T-helper 17 cell (primary cell): ENCODE results near the gene PYGM. TPM values are rescaled to one million over a fixed set of nuclear protein-coding genes. Genes with fewer than 3 reads are reported as not detected.

Experiments used
- ATAC-seq: fragments of 150-1000 bp; cut with Tn5 transposase; 2 replicates; pipeline ENCODE4 v1.10.0; 2021; ENCODE audit warnings: mild to moderate bottlenecking, moderate library complexity
- DNase-seq, 3 donors: peaks; one replicate each; pipeline versions ENCODE4 v3.0.0 to v3.0.0-alpha.2; 2020 to 2021
- H3K9me3 ChIP-seq: one replicate; pipeline ENCODE4 v1.7.0; 2013; ENCODE audit warnings: low read length, mild to moderate bottlenecking; ENCODE audit not compliant: control insufficient read depth, poor library complexity, severe bottlenecking
- H3K27ac Mint-ChIP-seq: one replicate; pipeline ENCODE4 v1.8.0; 2022; ENCODE audit warnings: mild to moderate bottlenecking, moderate library complexity, mixed read lengths
- H3K27me3 Mint-ChIP-seq: one replicate; pipeline ENCODE4 v1.8.0; 2022; ENCODE audit warnings: mixed read lengths
- H3K36me3 Mint-ChIP-seq: one replicate; pipeline ENCODE4 v1.8.0; 2022; ENCODE audit warnings: low read depth, mixed read lengths
- H3K4me1 Mint-ChIP-seq: one replicate; pipeline ENCODE4 v1.8.0; 2022; ENCODE audit warnings: mild to moderate bottlenecking, mixed read lengths
- H3K4me3 Mint-ChIP-seq: one replicate; pipeline ENCODE4 v1.8.0; 2022; ENCODE audit warnings: mild to moderate bottlenecking, moderate library complexity, mixed read lengths
- total RNA-seq, 4 donors: library from RNA in 2 of 4; stranded (reverse) in 2 of 4; gene quantifications; one replicate each; pipeline ENCODE4 v1.2.3 and lab custom pipeline; 2022 to 2026

PYGM gene
- total RNA-seq, 2 donors from 2014 or later, result 11.8 to 27.1 TPM

DNA sequence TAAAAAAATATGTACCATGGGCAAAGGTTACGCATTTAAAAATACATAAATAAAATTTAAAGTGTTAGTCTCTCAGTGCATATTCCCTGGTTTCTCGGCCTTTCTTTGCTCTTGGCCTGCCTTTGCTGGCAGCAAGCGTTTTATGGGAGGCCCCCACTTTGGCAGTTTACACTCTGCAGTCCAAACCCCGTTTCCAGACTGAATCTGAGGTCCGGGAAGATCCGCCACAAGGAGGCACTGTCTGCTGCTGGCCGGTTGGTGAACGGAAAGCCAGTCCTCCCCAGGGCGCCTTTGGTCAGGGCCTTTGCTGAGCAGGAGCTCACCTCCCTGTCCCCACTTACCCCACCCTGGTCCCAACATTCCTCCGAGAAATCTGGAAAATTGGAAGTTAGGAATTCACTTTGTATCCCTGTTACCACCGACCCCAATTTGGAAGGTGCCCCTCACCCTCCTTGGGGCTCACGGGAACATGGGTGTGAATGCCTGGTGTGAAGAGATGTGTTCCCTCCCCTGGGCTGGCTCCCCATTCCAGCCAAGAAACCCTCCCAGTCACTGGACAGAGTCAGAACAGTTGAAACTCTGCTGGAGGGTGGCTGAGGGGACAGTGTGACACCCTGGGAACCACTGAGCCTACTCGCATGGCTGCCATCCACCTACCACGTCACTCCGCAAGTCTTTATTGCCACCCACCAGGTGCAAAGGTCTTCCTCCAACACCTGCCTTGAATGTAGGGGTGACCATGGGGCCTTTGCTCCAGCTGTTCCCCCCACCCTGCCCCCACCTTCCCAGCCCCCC, 27.9 kb upstream of the PYGM start:
- Mint-ChIP-seq H3K4me3 (no peak overlapping the region), H3K36me3 (no peaks in the 10 kb centered on the region), H3K27ac (no peak overlapping the region), H3K4me1 (peaks cover 7% of the 10 kb centered on the region), H3K27me3 (no peaks in the 10 kb centered on the region)
- DNase-seq, result peak in 2 of 3 donors; percentile 33 to 55
- ATAC-seq, result peak; percentile 84
- no peaks in the 10 kb centered on the region for H3K9me3 ChIP-seq

DNA sequence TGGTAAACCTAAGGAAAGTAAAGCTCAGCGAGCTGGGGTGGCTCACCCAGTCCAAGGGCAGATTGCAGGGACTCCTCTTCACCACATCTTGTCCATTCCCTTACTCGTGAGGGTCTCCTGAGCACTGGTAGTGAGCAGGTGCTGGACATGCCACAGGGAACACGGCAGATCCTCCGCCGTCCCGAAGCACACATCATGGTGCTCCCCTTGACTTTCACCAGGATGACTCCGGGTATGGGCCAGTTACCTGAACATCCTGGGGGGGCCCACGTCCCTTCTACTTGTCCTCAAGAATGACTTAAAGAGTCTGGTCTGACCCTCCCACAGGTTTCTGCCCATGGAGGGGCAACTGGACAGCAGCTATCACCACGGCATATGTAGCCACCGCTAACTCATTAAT, 26.5 kb upstream of the PYGM start:
- H3K36me3 Mint-ChIP-seq, result no peaks in the 10 kb centered on the region
- H3K4me3 Mint-ChIP-seq, result no peak overlapping the region
- H3K27me3 Mint-ChIP-seq, result no peaks in the 10 kb centered on the region
- ATAC-seq (no peak), DNase-seq (no peak)
- H3K27ac Mint-ChIP-seq, result peak overlapping the region; percentile 34
- no peaks in the 10 kb centered on the region for H3K9me3 ChIP-seq
- H3K4me1 Mint-ChIP-seq, result peaks cover 7% of the 10 kb centered on the region

DNA sequence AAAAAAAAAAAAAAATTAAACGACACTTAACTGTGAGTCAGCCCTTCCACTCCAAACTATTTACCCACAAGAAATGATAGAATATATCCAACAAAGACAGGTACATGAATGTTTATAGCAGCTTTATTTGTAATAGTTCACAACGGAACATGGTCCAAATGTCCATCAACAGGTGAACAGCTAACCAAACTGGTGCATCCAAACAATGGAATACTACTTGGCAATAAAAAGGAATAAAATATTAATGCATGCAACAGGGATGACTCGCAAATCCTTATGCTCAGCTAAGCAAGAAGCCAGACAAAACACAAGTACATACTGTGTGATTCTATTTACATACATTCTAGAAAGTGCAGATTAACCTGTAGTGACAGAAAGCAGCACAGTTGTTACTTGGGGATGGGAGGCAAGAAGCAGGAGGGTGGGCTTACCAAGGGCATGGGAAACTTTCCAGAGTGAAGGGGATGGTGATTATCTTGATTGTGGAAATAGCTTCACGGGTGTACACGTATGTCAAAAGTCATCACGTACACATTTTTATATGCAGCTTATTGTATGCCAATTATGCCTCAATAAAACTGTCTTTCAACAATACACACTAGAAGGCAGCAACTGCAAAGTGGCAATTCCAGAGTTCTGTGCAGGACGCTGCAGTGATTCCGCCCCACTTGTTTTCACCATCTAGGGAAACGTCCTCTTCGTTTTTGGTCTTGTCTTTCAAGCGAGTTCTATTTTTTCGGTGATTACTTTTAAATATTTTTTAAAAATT, 25.2 kb upstream of the PYGM start:
- H3K4me1 Mint-ChIP-seq, result peaks cover 17% of the 10 kb centered on the region
- no peaks in the 10 kb centered on the region for H3K9me3 ChIP-seq
- no peaks in the 10 kb centered on the region for H3K27me3 Mint-ChIP-seq
- H3K36me3 Mint-ChIP-seq, result no peaks in the 10 kb centered on the region
- peak overlapping the region; percentile 32 for H3K27ac Mint-ChIP-seq
- ATAC-seq (no peak), DNase-seq (no peak)
- H3K4me3 Mint-ChIP-seq, result no peak overlapping the region

DNA sequence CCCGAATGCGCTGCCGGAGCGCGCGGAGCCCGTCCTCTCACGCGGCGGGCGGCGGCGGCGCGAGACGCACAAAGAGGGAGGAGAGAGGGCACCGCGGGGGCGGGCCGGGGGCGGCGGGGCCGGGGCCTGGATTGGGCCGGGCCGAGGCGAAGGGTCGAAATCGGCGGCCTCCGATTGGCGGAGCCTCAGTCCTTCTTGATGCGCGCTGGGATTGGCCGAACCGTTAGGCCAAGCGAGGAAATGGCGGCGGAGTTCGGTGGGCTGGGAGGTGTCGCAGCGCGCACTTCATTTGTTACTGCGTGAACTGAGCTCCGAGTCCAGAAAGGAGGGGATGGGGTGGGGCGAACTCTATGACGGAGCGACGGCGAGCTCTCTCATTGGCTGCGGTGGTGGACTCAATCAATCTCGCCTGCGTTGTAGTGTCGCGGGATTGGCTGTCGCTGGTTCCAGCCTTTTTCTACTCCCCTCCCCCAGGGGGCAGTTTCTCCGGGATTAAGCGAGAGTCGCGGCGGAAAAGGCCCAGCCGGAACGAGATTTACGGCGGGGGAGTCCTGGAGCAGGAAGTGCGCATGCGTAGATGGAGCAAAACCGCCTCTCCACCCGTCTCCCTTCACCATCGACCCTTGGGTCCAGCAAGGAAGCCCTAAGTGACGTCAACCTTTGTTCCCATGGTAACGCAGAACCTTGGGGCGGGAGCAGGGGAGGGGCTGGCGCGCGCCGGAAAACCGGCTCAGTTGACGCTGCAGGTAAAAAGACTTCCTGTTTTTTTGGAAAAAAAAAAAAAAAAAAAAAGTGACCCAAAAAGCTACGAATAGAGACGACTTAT, 18.9 kb upstream of the PYGM start, which contains the start of gene SF1:
Gene SF1 (minus strand): TSS at position 70 of the 826 bp plus-strand sequence. CDS start 150 bp downstream, outside the sequence.
- H3K4me3 Mint-ChIP-seq, result peak within 1 kb of the TSS; percentile 92
- DNase-seq, result peak; percentile 95 to 99 (median 96)
- peak within 1 kb of the TSS; percentile 100 for H3K27ac Mint-ChIP-seq
- no peaks in the 10 kb centered on the region for H3K9me3 ChIP-seq
- no peaks in the 10 kb centered on the region for H3K27me3 Mint-ChIP-seq
- peaks cover 52% of the 10 kb centered on the region for H3K4me1 Mint-ChIP-seq
- H3K36me3 Mint-ChIP-seq, result peaks cover 8% of the 10 kb centered on the region
- peak; percentile 85 for ATAC-seq

DNA sequence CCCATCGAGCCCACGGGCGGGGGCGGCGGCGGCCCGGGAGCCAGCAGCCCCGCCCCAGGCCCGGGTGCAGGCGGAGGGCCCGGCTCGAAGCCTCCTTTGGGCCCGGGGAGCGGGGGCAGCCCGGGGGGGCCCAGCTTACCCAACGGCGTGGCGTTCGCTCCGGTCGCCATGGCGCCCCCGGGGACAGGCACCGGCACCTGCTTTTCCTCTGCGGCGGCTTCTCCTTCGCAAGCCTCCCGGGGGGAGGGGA, 18.4 kb upstream of the PYGM start:
- H3K27ac Mint-ChIP-seq, result peak overlapping the region; percentile 100
- H3K4me3 Mint-ChIP-seq, result peak overlapping the region; percentile 92
- no peaks in the 10 kb centered on the region for H3K27me3 Mint-ChIP-seq
- H3K36me3 Mint-ChIP-seq, result peaks cover 10% of the 10 kb centered on the region
- ATAC-seq, result no peak
- H3K4me1 Mint-ChIP-seq, result peaks cover 54% of the 10 kb centered on the region
- H3K9me3 ChIP-seq, result no peaks in the 10 kb centered on the region
- DNase-seq, result no peak

DNA sequence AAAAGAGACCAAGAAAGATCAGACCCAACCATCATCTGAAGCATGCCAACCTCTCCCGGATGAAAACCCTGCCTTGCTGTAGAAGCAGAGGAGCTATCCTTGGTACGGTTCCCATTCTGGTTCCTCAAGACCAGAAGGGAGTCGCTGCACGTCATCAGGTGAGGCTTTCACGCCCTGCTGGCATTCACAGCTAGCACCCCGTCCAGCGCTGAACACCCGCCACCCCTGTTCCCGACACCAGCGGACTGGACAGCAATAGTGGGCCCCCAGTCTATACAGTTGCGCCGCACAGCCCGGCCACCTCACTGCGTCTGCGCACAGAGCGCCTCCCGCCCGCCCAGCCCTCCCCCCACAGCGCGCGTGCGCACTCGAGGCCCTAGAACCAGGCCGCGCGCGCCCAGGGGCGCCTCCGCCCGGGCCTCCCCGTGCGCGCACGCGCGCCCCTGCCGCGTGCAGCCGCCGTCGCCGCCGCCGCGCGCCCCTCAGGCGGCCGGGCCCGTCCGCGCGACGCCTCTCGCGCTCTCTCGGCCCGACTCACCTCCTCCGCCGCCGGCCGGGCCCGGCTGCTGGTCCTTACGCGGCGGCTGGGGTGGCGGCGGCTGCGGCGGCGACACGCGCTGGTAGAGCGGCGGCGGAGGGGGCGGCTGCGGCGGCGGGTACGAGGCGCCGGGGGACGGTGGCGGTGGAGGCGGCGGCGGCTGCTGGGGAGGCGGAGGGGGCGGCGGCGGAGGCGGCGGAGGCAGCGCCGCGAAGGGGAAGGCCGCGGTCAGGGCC, 17.9 kb upstream of the PYGM start:
- H3K27me3 Mint-ChIP-seq, result no peaks in the 10 kb centered on the region
- peaks cover 55% of the 10 kb centered on the region for H3K4me1 Mint-ChIP-seq
- H3K4me3 Mint-ChIP-seq, result peak overlapping the region; percentile 91
- no peaks in the 10 kb centered on the region for H3K9me3 ChIP-seq
- peak overlapping the region; percentile 96 for H3K27ac Mint-ChIP-seq
- peaks cover 10% of the 10 kb centered on the region for H3K36me3 Mint-ChIP-seq
- DNase-seq (peak; percentile 74 to 84 (median 79)), ATAC-seq (no peak)

DNA sequence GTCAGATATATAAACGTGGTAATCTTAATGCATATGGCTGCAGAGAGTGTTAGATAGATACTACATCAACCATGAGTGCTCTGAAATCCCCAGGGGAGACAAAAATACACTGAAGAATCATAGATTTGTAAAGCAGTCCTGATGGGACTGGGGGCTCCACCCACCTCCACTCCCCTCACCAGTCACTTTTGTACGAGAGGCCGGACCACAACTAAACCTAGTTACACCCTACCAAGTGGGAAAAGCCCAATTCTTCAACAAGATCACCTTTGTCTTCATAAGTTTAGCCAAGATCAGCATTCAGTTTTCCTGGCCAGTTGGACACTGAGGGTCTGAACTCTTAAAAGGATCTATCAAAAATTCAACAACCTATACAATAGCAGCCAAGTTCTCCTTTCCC, 17.1 kb upstream of the PYGM start:
- ATAC-seq (no peak), DNase-seq (no peak)
- Mint-ChIP-seq H3K27me3 (no peaks in the 10 kb centered on the region), H3K4me1 (peaks cover 60% of the 10 kb centered on the region), H3K27ac (peak overlapping the region; percentile 96), H3K4me3 (peak overlapping the region; percentile 91), H3K36me3 (peaks cover 10% of the 10 kb centered on the region)
- H3K9me3 ChIP-seq, result no peaks in the 10 kb centered on the region

DNA sequence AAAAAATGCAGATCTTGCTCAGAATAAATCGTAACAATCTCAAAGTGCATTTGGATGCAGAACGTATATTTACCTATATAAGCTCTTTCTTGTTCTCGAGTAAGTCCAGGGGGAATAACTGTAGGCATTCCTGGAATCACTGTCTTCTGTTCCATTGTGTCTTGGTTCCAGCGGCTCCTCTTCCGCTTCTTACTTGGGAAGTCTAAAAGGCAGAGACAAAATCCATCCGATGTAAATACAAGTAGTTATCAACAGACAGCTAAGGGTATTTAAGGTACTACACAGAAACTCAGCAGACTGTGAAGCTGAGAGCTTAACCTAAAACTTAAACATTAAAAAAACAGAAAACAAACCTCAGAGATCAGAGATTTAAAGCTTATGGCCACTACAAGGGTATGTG, 16.7 kb upstream of the PYGM start:
- no peaks in the 10 kb centered on the region for H3K9me3 ChIP-seq
- H3K36me3 Mint-ChIP-seq, result peaks cover 10% of the 10 kb centered on the region
- peak overlapping the region; percentile 96 for H3K27ac Mint-ChIP-seq
- ATAC-seq (no peak), DNase-seq (no peak)
- H3K4me1 Mint-ChIP-seq, result peaks cover 63% of the 10 kb centered on the region
- H3K4me3 Mint-ChIP-seq, result peak overlapping the region; percentile 91
- H3K27me3 Mint-ChIP-seq, result no peaks in the 10 kb centered on the region

DNA sequence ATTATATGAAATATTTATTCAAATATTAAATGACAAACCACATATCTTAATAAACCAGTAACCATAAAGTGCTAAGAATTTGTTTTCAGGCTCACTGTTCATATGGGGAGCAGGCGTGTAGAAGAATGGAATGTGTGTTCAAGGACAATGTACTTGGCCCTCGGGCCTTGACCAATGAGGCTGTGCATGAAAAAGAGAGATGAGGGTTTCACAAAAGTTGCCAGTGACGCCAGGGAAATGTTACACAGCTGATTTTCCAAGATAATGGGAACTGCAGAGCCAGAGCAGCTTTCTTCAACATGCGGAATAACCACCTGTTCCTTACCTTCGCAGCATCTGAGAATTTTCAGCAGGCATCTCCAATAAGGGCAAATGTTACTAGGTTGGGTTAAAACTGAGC, 14.4 kb upstream of the PYGM start:
- Mint-ChIP-seq H3K36me3 (peaks cover 16% of the 10 kb centered on the region), H3K27me3 (no peaks in the 10 kb centered on the region), H3K4me3 (no peak overlapping the region), H3K4me1 (peaks cover 54% of the 10 kb centered on the region), H3K27ac (peak overlapping the region; percentile 96)
- DNase-seq, result no peak
- no peak for ATAC-seq
- no peaks in the 10 kb centered on the region for H3K9me3 ChIP-seq

DNA sequence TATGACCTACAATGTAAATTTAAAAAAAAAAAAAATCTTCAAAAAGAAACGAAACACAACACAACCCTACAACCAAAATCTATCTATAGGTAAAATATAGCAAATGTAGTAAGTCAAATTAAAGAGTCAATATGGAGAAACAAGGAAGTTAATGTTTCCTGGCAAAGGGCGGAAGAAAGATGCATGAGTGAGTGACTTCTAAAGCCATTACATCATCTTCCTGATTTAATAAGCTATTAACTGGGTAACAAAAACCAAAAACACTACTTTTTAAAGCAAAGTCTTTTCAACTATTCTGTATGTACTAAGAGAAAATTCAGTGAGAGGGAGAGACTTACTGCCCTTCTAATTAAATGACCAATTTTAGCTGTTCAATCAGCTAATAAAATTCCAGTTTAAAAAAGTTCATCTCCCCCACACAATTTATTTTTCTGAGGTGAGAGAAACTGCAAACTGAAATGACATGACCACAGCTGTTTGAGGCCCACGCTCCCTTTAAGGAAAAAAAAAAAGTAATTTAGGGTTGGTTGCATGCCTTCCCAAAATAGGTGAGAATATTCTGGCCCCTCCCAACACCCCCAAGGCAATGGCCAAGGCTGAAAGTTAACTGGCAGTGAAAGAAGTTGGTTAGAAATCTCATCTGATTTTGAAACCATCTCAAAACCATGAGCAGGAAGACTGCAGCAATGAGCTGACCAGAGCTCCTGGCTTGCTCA, 12.7 kb upstream of the PYGM start:
- Mint-ChIP-seq H3K36me3 (peaks cover 20% of the 10 kb centered on the region), H3K27ac (peak overlapping the region; percentile 91), H3K27me3 (no peaks in the 10 kb centered on the region), H3K4me3 (no peak overlapping the region), H3K4me1 (peaks cover 64% of the 10 kb centered on the region)
- ATAC-seq (no peak), DNase-seq (no peak)
- no peaks in the 10 kb centered on the region for H3K9me3 ChIP-seq

DNA sequence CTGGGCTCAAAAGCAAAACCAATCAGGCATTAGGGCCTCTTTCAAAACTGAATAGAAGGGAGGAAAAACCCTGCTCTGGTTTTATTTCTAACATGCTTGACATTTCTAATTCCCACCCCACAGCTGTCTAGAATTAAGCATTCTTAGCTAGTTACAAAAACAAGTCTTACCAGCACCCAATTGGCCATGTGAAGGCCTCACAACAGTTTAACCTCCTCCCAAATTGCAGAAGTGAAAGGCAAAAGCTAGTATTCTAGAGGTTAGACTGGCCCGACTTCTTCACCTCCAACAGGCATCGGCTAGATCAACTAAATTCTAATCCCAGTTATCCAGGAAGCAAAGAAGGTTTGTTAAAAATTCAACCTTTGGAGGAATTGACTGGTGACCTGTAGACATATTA, 12.1 kb upstream of the PYGM start:
- no peaks in the 10 kb centered on the region for H3K27me3 Mint-ChIP-seq
- no peaks in the 10 kb centered on the region for H3K9me3 ChIP-seq
- H3K4me3 Mint-ChIP-seq, result peak overlapping the region; percentile 34
- H3K4me1 Mint-ChIP-seq, result peaks cover 59% of the 10 kb centered on the region
- ATAC-seq (no peak), DNase-seq (no peak)
- H3K36me3 Mint-ChIP-seq, result peaks cover 15% of the 10 kb centered on the region
- peak overlapping the region; percentile 91 for H3K27ac Mint-ChIP-seq

DNA sequence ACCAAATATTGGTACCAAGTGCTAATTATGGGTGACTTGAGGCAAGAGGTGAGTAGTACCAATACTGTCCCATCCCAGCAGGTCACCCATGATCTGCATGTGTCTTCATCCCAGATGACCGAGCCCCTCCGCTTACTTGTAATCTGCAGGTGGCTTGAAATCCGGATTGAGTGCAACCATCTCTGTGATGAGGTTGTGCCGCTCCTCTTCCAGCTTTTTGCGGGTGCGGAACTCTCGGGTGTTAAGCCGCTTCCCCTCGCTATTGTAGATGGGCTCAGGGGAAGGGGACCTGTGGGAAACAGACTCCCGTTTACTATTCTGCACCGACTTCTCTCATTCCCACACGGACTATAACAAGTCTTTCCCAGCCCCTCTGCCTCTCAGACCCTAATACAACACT, 10.3 kb upstream of the PYGM start:
- Mint-ChIP-seq H3K4me1 (peaks cover 53% of the 10 kb centered on the region), H3K27me3 (no peaks in the 10 kb centered on the region), H3K4me3 (peak overlapping the region; percentile 36), H3K27ac (peak overlapping the region; percentile 91), H3K36me3 (peaks cover 18% of the 10 kb centered on the region)
- DNase-seq (no peak), ATAC-seq (no peak)
- H3K9me3 ChIP-seq, result no peaks in the 10 kb centered on the region
